Astrocyte (in vitro differentiated cells and primary cell): ENCODE results near the gene ANO4. TPM values are rescaled to one million over a fixed set of nuclear protein-coding genes. Genes with fewer than 3 reads are reported as not detected.

Experiments used
- DNase-seq: peaks from one replicate; pipeline ENCODE4 v3.0.0-alpha.2; 2010; ENCODE audit warnings: low read depth
- FAIRE-seq: peaks from 2 replicates; lab custom pipeline; 2011; peaks lifted over from hg19 to GRCh38; lab: Jason Lieb, UNC
- H2AFZ ChIP-seq: 2 replicates; pipeline ENCODE4 v1.6.0; 2012; ENCODE audit warnings: low read depth, low read length, inconsistent platforms
- H3K27ac ChIP-seq: 2 replicates; pipeline ENCODE4 v1.5.1; 2011; ENCODE audit warnings: low read depth, low read length, inconsistent platforms
- H3K27me3 ChIP-seq: 2 replicates; pipeline ENCODE4 v1.6.0; 2011; ENCODE audit warnings: low read length, inconsistent platforms; ENCODE audit not compliant: insufficient read depth
- H3K36me3 ChIP-seq: 2 replicates; pipeline ENCODE4 v1.5.1; 2011; ENCODE audit warnings: low read length, inconsistent platforms; ENCODE audit not compliant: insufficient read depth
- H3K4me1 ChIP-seq: 2 replicates; pipeline ENCODE4 v1.5.1; 2011; ENCODE audit warnings: low read length, inconsistent platforms; ENCODE audit not compliant: insufficient read depth
- H3K4me2 ChIP-seq: 2 replicates; pipeline ENCODE4 v1.6.0; 2012; ENCODE audit warnings: low read length, inconsistent platforms
- H3K4me3 ChIP-seq: 2 replicates; pipeline ENCODE4 v1.5.1; 2011; ENCODE audit warnings: low read depth, mild to moderate bottlenecking, low read length, inconsistent platforms; ENCODE audit not compliant: insufficient read depth
- H3K79me2 ChIP-seq: 2 replicates; pipeline ENCODE4 v1.6.0; 2012; ENCODE audit warnings: mild to moderate bottlenecking, low read length, inconsistent platforms; ENCODE audit not compliant: insufficient read depth
- H3K9ac ChIP-seq: 2 replicates; pipeline ENCODE4 v1.6.0; 2012; ENCODE audit warnings: mild to moderate bottlenecking, low read length, inconsistent platforms
- H3K9me3 ChIP-seq: 2 replicates; pipeline ENCODE4 v1.5.1; 2012; ENCODE audit warnings: low read depth, mild to moderate bottlenecking, low read length, inconsistent platforms; ENCODE audit not compliant: insufficient read depth
- H4K20me1 ChIP-seq: 2 replicates; pipeline ENCODE4 v1.6.0; 2012; ENCODE audit warnings: low read length, inconsistent platforms; ENCODE audit not compliant: insufficient read depth
- H3K27ac Mint-ChIP-seq: one replicate; pipeline ENCODE4 v1.8.0; 2021; ENCODE audit warnings: mild to moderate bottlenecking, mixed read lengths; ENCODE audit not compliant: unreplicated experiment
- H3K27me3 Mint-ChIP-seq: one replicate; pipeline ENCODE4 v1.8.0; 2021; ENCODE audit warnings: low read depth, mixed read lengths; ENCODE audit not compliant: unreplicated experiment
- H3K36me3 Mint-ChIP-seq: one replicate; pipeline ENCODE4 v1.8.0; 2021; ENCODE audit warnings: low read depth, mixed read lengths; ENCODE audit not compliant: unreplicated experiment
- H3K4me1 Mint-ChIP-seq: one replicate; pipeline ENCODE4 v1.8.0; 2021; ENCODE audit warnings: low read depth, mixed read lengths; ENCODE audit not compliant: unreplicated experiment
- H3K4me3 Mint-ChIP-seq: one replicate; pipeline ENCODE4 v1.8.0; 2021; ENCODE audit warnings: mild to moderate bottlenecking, moderate library complexity, mixed read lengths; ENCODE audit not compliant: unreplicated experiment
- H3K9me3 Mint-ChIP-seq: one replicate; pipeline ENCODE4 v1.8.0; 2021; ENCODE audit warnings: mild to moderate bottlenecking, mixed read lengths; ENCODE audit not compliant: unreplicated experiment
- EZH2 ChIP-seq: IDR thresholded peaks from 2 replicates; pipeline ENCODE4 v1.6.1; 2012; ENCODE audit warnings: mild to moderate bottlenecking, low read length, inconsistent platforms; ENCODE audit not compliant: insufficient read depth
- total RNA-seq: library from RNA; stranded (reverse); gene quantifications from 2 replicates; pipeline ENCODE4 v1.2.1, GENCODE V29; 2021
- TF ChIP-seq, protein P1 (sequence below): IDR thresholded peaks from 2 replicates; pipeline ENCODE4 v1.5.1; 2011; ENCODE audit warnings: low read depth, mild to moderate bottlenecking, inconsistent platforms, low read length, moderate library complexity; ENCODE audit not compliant: insufficient read depth

Gene ANO4
- total RNA-seq, 1 donor from 2014 or later, result 41.3 TPM

- Mint-ChIP-seq H3K36me3 (peaks cover 17% of the 10 kb centered on the region), H3K4me1 (peaks cover 24% of the 10 kb centered on the region), H3K27me3 (no peaks in the 10 kb centered on the region), H3K4me3 (peak overlapping the region; percentile 35), H3K27ac (peak overlapping the region; percentile 42), H3K9me3 (peaks cover 14% of the 10 kb centered on the region)
- H3K36me3 ChIP-seq, result no peaks in the 10 kb centered on the region
- no peak overlapping the region for H3K9ac ChIP-seq
- no peaks in the 10 kb centered on the region for H3K27me3 ChIP-seq
- FAIRE-seq (no peak), DNase-seq (peak; percentile 75)
- peaks cover 19% of the 10 kb centered on the region for H3K4me1 ChIP-seq
- peaks cover 3% of the 10 kb centered on the region for H4K20me1 ChIP-seq
- peak overlapping the region; percentile 45 for H3K4me2 ChIP-seq
- no peak overlapping the region for H3K4me3 ChIP-seq
- H2AFZ ChIP-seq, result no peak overlapping the region
- H3K9me3 ChIP-seq, result no peaks in the 10 kb centered on the region
- TF ChIP-seq EZH2, result no peak
- TF ChIP-seq, protein P1, sequence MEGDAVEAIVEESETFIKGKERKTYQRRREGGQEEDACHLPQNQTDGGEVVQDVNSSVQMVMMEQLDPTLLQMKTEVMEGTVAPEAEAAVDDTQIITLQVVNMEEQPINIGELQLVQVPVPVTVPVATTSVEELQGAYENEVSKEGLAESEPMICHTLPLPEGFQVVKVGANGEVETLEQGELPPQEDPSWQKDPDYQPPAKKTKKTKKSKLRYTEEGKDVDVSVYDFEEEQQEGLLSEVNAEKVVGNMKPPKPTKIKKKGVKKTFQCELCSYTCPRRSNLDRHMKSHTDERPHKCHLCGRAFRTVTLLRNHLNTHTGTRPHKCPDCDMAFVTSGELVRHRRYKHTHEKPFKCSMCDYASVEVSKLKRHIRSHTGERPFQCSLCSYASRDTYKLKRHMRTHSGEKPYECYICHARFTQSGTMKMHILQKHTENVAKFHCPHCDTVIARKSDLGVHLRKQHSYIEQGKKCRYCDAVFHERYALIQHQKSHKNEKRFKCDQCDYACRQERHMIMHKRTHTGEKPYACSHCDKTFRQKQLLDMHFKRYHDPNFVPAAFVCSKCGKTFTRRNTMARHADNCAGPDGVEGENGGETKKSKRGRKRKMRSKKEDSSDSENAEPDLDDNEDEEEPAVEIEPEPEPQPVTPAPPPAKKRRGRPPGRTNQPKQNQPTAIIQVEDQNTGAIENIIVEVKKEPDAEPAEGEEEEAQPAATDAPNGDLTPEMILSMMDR, result no peak
- no peak overlapping the region for H3K27ac ChIP-seq
- H3K79me2 ChIP-seq, result no peaks in the 10 kb centered on the region
Observed at GRCh38 chr12:100868487-100868886, 73.9 kb downstream of the ANO4 start.

DNA sequence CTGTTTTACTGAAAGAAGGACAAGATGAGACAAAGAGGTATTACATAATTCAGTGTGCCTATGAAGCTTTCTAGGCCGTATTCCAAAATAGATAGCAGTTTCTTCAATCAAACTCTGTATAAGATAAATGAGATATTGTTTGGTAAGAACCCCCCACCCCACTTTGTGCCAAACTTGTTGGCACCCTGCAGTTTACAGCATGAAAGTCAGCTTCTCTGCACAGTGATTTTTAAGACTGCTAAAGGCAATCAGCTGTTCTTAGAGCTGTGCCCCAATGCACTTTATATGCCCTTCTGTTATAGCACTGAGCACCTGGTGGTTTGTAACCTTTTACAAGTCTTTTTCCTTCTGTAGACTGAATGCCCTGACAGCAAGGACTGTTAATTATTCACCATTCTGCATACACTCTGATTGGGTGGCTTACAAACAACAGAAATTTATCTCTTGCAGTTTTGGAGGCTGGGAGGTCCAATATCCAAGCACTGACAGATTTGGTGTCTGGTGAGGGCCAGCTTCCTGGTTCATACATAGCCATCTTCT is 76.7 kb downstream of the ANO4 start:
- peaks cover 34% of the 10 kb centered on the region for H3K4me1 Mint-ChIP-seq
- no peak overlapping the region for H2AFZ ChIP-seq
- no peak overlapping the region for H3K9ac ChIP-seq
- H3K27ac ChIP-seq, result no peak overlapping the region
- DNase-seq, result no peak
- no peaks in the 10 kb centered on the region for H3K27me3 Mint-ChIP-seq
- no peak for FAIRE-seq
- H3K36me3 Mint-ChIP-seq, result peaks cover 22% of the 10 kb centered on the region
- H3K4me1 ChIP-seq, result peaks cover 19% of the 10 kb centered on the region
- peaks cover 3% of the 10 kb centered on the region for H4K20me1 ChIP-seq
- TF ChIP-seq EZH2, result no peak
- TF ChIP-seq, protein P1, result no peak
- no peak overlapping the region for H3K4me2 ChIP-seq
- H3K4me3 Mint-ChIP-seq, result no peak overlapping the region
- no peaks in the 10 kb centered on the region for H3K27me3 ChIP-seq
- no peaks in the 10 kb centered on the region for H3K79me2 ChIP-seq
- H3K9me3 ChIP-seq, result peaks cover 2% of the 10 kb centered on the region
- H3K9me3 Mint-ChIP-seq, result peaks cover 15% of the 10 kb centered on the region
- H3K36me3 ChIP-seq, result no peaks in the 10 kb centered on the region
- H3K27ac Mint-ChIP-seq, result no peak overlapping the region
- H3K4me3 ChIP-seq, result no peak overlapping the region

GRCh38 chr12:100875156-100875555 is 80.6 kb downstream of the ANO4 start:
- no peak for DNase-seq
- Histone ChIP-seq H3K9me3 (peaks cover 2% of the 10 kb centered on the region), H3K36me3 (no peaks in the 10 kb centered on the region), H3K27ac (no peak overlapping the region), H3K9ac (no peak overlapping the region), H3K4me2 (no peak overlapping the region), H4K20me1 (peaks cover 10% of the 10 kb centered on the region), H3K4me1 (no peaks in the 10 kb centered on the region), H3K79me2 (no peaks in the 10 kb centered on the region), H3K4me3 (no peak overlapping the region), H2AFZ (no peak overlapping the region), H3K27me3 (no peaks in the 10 kb centered on the region)
- Mint-ChIP-seq H3K9me3 (peaks cover 15% of the 10 kb centered on the region), H3K4me1 (peaks cover 14% of the 10 kb centered on the region), H3K27me3 (no peaks in the 10 kb centered on the region), H3K36me3 (peaks cover 17% of the 10 kb centered on the region), H3K27ac (peak overlapping the region; percentile 14), H3K4me3 (no peak overlapping the region)
- no peak for FAIRE-seq
- TF ChIP-seq EZH2, result no peak
- TF ChIP-seq, protein P1, result no peak
